ENCODE data around the gene OVOL2. TPM values are rescaled to one million over a fixed set of nuclear protein-coding genes. Genes with fewer than 3 reads are reported as not detected.

Gene OVOL2
- total RNA-seq, 1 experiment from 2014 or later = 18.8 TPM

DNA sequence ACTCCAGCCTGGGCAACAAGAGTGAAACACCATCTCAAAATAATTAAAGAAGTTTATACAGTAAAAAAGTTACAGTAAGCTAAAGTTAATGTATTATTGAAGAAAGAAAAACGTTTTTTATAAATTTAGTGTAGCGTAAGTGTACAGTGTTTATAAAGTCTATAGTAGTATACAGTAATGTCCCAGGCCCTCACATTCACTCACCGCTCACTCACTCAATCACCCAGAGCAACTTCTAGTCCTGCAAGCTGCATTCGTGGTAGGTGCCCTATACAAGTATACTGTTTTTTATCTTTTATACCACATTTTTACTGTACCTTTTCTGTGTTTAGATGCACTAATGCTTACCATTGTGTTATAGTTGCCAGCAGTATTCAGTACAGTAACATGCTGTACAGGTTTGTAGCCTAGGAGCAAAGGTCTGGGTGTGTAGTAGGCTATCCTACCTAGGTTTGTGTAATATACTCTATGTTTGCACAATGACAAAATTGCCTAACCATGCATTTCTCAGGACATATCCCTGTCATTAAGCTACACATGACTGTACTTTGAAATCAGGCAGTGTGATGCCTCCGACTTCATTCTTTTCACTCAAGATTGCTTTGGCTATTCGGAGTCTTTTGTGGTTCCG is 72.2 kb downstream of the OVOL2 start:
- no peak for DNase-seq (ENCODE audit: low spot score)

DNA sequence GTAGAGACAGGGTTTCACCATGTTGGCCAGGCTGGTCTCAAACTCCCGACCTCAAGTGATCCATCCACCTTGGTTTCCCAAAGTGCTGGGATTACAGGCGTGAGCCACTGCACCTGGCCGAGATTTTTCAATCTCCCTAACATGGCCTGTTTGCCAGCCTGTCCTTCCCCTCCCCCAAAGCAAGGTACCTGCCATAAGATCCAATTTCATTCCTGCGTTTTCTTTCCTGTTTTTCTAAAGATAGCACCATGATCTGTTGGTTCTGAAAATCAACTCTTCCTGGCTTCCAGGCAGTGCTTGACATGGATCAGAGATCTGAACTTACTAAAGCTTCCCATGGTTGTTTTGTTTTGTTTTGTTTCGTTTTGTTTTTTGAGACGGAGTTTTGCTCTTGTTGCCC is 81.4 kb downstream of the OVOL2 start:
- no peak for DNase-seq (ENCODE audit: low spot score)

Small RNA genes lying within 50 kb of the gene (small RNA-seq; reads per million reads assigned to genes)
- gene RNU7-137P = not detected

Other genes with a start within 250 kb of the OVOL2 start
- 181 and 203 TPM in 2 replicates for gene SNX5, start 89.1 kb downstream of the OVOL2 start, total RNA-seq (2014; rRNA removed; shearing (Covaris generic))
- 10.9 and 14.0 TPM in 2 replicates for gene MGME1, start 88.9 kb downstream of the OVOL2 start, total RNA-seq (2014; rRNA removed; shearing (Covaris generic))
- 2.6 and 3.6 TPM in 2 replicates for gene KAT14, start 79.9 kb upstream of the OVOL2 start, total RNA-seq (2014; rRNA removed; shearing (Covaris generic))
- 10.2 and 10.4 TPM in 2 replicates for gene PET117, start 79.9 kb upstream of the OVOL2 start, total RNA-seq (2014; rRNA removed; shearing (Covaris generic))
- 9.9 and 11.3 TPM in 2 replicates for gene ZNF133, start 230.6 kb upstream of the OVOL2 start, total RNA-seq (2014; rRNA removed; shearing (Covaris generic))